NCI-H1092 treated with DMSO at 0.1 percent for 48 hours (cell line): Measurements from ENCODE around the gene DDX53.

Source experiments
- DNase-seq: peaks from one replicate; lab custom pipeline; 2025; lab: John Stamatoyannopoulos, UW

Gene DDX53

GRCh38 chrX:23048806-23049573 lies 49.2 kb downstream of the DDX53 start:
- DNase-seq = no peak

- DNase-seq = no peak
Observed at GRCh38 chrX:23052324-23052723, 52.6 kb downstream of the DDX53 start.
